HepG2 (cell line): ENCODE measurements around the gene SMOC1. TPM values are rescaled to one million over a fixed set of nuclear protein-coding genes. Genes with fewer than 3 reads are reported as not detected.

Source experiments
- ATAD3A ChIP-seq: sonication (generic); formaldehyde crosslinking; IDR thresholded peaks from 2 replicates; pipeline ENCODE4 v1.4.0; 2020; ENCODE audit warnings: missing genetic modification reagents
- ELF3 ChIP-seq: IDR thresholded peaks from 2 replicates; pipeline ENCODE4 v1.6.1; 2016; ENCODE audit warnings: missing genetic modification reagents, missing compliant biosample characterization
- ELF4 ChIP-seq: sonication (generic); formaldehyde crosslinking; IDR thresholded peaks from 2 replicates; pipeline ENCODE4 v1.5.0; 2020; ENCODE audit warnings: missing genetic modification reagents, mild to moderate bottlenecking, moderate library complexity, borderline replicate concordance
- ESRRA ChIP-seq: sonication (generic); formaldehyde crosslinking; IDR thresholded peaks from 2 replicates; pipeline ENCODE4 v1.5.1; 2020; ENCODE audit warnings: mild to moderate bottlenecking, low read depth, missing genetic modification reagents
- HDAC1 ChIP-seq: sonication (generic); formaldehyde crosslinking; IDR thresholded peaks from 2 replicates; pipeline ENCODE4 v1.5.1; 2020; ENCODE audit warnings: mild to moderate bottlenecking, missing genetic modification reagents
- KDM1A ChIP-seq: IDR thresholded peaks from 2 replicates; pipeline ENCODE4 v1.6.1; 2016; ENCODE audit warnings: missing compliant biosample characterization
- KLF9 ChIP-seq: IDR thresholded peaks from 2 replicates; pipeline ENCODE4 v1.6.1; 2016; ENCODE audit warnings: low read depth
- TBX3 ChIP-seq: fragments of 450-650 bp; IDR thresholded peaks from 2 replicates; pipeline ENCODE4 v1.6.1; 2017; ENCODE audit warnings: antibody characterized with exemption, mild to moderate bottlenecking, inconsistent platforms, borderline replicate concordance
- TMF1 ChIP-seq: sonication (generic); formaldehyde crosslinking; IDR thresholded peaks from 2 replicates; pipeline ENCODE4 v1.8.1; 2022; ENCODE audit warnings: low read depth, missing genetic modification reagents
- ZIK1 ChIP-seq: sonication (generic); formaldehyde crosslinking; IDR thresholded peaks from 2 replicates; pipeline ENCODE4 v1.5.0; 2020; ENCODE audit warnings: mild to moderate bottlenecking, low read depth, missing genetic modification reagents, borderline replicate concordance
- ZNF619 ChIP-seq: sonication (generic); formaldehyde crosslinking; IDR thresholded peaks from 2 replicates; pipeline ENCODE4 v1.4.0; 2020; ENCODE audit warnings: mild to moderate bottlenecking, missing genetic modification reagents
- polyA plus RNA-seq, 8 experiments: library from polyadenylated mRNA; depleted of rRNA in 3 of 8; stranded (reverse) in 7 of 8; unstranded in 1 of 8; fragments of >200 nt; fragmentation: Illumina TruSeq in 4 of 8; extraction: Trizol in 4 of 8; gene quantifications; 2 replicates each; pipeline versions ENCODE4 v1.2.1 to v1.2.3, GENCODE V29; 2011 to 2016; ENCODE audit warnings: low read depth in 4 of 8, missing spikeins in 1 of 8, mixed read lengths in 1 of 8; ENCODE audit not compliant: insufficient read depth in 1 of 8
- total RNA-seq, 5 experiments: library from RNA; depleted of rRNA; stranded (reverse); fragments of >200 nt; fragmentation: Illumina TruSeq; extraction: Trizol; gene quantifications; 2 replicates each; pipeline ENCODE4 v1.2.3, GENCODE V29; 2016; ENCODE audit warnings: low read depth in 1 of 5
- TF ChIP-seq, protein P1 (sequence below): sonication (generic); formaldehyde crosslinking; IDR thresholded peaks from 2 replicates; pipeline ENCODE4 v1.4.0; 2020; ENCODE audit warnings: missing genetic modification reagents
- TF ChIP-seq, protein P2 (sequence below): IDR thresholded peaks from 2 replicates; pipeline ENCODE4 v1.6.1; 2016
- TF ChIP-seq, protein P3 (sequence below): IDR thresholded peaks from 2 replicates; pipeline ENCODE4 v1.4.0; 2020; ENCODE audit warnings: mild to moderate bottlenecking, missing genetic modification reagents
- TF ChIP-seq, protein P4 (sequence below): sonication (generic); formaldehyde crosslinking; IDR thresholded peaks from 2 replicates; pipeline ENCODE4 v1.4.0; 2020; ENCODE audit warnings: mild to moderate bottlenecking, missing genetic modification reagents
- TF ChIP-seq, protein P5 (sequence below): sonication (generic); formaldehyde crosslinking; IDR thresholded peaks from 2 replicates; pipeline ENCODE4 v1.8.0; 2022; ENCODE audit warnings: low read depth, missing genetic modification reagents
- TF ChIP-seq, protein P6 (sequence below): sonication (generic); formaldehyde crosslinking; IDR thresholded peaks from 2 replicates; pipeline ENCODE4 v1.4.0; 2020; ENCODE audit warnings: missing genetic modification reagents

The SMOC1 gene
- total and polyA plus RNA-seq, 2 of the 13 experiments (the other 11 are each of a cell fraction or from before 2014, with no cell fraction given), result 17.8 to 35.6 TPM

DNA sequence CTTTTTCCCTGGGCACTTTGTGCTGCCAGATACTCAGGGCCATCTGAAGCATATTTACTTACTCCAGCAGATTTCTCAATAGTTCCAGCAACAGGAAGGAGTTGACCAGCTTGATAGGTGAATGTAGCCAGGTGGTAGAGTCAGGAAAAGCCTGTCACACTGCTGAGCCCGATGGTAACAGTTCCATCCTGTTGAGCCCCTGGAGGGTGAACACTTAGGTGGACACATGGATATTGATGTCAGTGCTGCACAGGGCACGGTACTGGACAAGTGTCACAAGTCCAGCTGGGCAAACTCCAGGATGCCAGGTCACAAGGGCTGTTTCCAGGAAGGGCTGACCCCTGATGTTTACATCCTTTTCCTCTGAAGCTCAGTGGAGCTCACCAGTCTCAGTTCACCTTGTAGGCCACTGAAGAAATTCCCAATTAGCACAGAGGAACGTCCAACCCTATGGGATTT lies 2.3 kb upstream of the SMOC1 start (continued):
- TF ChIP-seq ESRRA (CRISPR knock-in tag) (peak; percentile 71; the same call in 1 of the 2 replicates), TBX3 (no peak), KLF9 (CRISPR knock-in tag) (no peak), ATAD3A (CRISPR knock-in tag) (no peak), ELF4 (CRISPR knock-in tag) (no peak), KDM1A (CRISPR knock-in tag) (peak; percentile 41; the same call in 1 of the 2 replicates), HDAC1 (CRISPR knock-in tag) (peak; percentile 65), ZIK1 (0 out of 2 replicates have a peak, but pooled peaks have one; percentile 74), ZNF619 (0 out of 2 replicates have a peak, but pooled peaks have one; percentile 74), ELF3 (CRISPR knock-in tag) (peak; percentile 81), TMF1 (no peak)
- TF ChIP-seq, protein P1, sequence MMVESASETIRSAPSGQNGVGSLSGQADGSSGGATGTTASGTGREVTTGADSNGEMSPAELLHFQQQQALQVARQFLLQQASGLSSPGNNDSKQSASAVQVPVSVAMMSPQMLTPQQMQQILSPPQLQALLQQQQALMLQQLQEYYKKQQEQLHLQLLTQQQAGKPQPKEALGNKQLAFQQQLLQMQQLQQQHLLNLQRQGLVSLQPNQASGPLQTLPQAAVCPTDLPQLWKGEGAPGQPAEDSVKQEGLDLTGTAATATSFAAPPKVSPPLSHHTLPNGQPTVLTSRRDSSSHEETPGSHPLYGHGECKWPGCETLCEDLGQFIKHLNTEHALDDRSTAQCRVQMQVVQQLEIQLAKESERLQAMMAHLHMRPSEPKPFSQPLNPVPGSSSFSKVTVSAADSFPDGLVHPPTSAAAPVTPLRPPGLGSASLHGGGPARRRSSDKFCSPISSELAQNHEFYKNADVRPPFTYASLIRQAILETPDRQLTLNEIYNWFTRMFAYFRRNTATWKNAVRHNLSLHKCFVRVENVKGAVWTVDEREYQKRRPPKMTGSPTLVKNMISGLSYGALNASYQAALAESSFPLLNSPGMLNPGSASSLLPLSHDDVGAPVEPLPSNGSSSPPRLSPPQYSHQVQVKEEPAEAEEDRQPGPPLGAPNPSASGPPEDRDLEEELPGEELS (CRISPR knock-in tag), result no peak; the same call in none of the 2 replicates
- TF ChIP-seq, protein P2, sequence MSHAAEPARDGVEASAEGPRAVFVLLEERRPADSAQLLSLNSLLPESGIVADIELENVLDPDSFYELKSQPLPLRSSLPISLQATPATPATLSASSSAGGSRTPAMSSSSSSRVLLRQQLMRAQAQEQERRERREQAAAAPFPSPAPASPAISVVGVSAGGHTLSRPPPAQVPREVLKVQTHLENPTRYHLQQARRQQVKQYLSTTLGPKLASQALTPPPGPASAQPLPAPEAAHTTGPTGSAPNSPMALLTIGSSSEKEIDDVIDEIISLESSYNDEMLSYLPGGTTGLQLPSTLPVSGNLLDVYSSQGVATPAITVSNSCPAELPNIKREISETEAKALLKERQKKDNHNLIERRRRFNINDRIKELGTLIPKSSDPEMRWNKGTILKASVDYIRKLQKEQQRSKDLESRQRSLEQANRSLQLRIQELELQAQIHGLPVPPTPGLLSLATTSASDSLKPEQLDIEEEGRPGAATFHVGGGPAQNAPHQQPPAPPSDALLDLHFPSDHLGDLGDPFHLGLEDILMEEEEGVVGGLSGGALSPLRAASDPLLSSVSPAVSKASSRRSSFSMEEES (CRISPR knock-in tag), result peak; percentile 94
- TF ChIP-seq, protein P3, sequence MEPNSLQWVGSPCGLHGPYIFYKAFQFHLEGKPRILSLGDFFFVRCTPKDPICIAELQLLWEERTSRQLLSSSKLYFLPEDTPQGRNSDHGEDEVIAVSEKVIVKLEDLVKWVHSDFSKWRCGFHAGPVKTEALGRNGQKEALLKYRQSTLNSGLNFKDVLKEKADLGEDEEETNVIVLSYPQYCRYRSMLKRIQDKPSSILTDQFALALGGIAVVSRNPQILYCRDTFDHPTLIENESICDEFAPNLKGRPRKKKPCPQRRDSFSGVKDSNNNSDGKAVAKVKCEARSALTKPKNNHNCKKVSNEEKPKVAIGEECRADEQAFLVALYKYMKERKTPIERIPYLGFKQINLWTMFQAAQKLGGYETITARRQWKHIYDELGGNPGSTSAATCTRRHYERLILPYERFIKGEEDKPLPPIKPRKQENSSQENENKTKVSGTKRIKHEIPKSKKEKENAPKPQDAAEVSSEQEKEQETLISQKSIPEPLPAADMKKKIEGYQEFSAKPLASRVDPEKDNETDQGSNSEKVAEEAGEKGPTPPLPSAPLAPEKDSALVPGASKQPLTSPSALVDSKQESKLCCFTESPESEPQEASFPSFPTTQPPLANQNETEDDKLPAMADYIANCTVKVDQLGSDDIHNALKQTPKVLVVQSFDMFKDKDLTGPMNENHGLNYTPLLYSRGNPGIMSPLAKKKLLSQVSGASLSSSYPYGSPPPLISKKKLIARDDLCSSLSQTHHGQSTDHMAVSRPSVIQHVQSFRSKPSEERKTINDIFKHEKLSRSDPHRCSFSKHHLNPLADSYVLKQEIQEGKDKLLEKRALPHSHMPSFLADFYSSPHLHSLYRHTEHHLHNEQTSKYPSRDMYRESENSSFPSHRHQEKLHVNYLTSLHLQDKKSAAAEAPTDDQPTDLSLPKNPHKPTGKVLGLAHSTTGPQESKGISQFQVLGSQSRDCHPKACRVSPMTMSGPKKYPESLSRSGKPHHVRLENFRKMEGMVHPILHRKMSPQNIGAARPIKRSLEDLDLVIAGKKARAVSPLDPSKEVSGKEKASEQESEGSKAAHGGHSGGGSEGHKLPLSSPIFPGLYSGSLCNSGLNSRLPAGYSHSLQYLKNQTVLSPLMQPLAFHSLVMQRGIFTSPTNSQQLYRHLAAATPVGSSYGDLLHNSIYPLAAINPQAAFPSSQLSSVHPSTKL (CRISPR knock-in tag), result peak; percentile 90
- TF ChIP-seq, protein P4, sequence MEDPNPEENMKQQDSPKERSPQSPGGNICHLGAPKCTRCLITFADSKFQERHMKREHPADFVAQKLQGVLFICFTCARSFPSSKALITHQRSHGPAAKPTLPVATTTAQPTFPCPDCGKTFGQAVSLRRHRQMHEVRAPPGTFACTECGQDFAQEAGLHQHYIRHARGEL (CRISPR knock-in tag), result no peak
- TF ChIP-seq, protein P5, sequence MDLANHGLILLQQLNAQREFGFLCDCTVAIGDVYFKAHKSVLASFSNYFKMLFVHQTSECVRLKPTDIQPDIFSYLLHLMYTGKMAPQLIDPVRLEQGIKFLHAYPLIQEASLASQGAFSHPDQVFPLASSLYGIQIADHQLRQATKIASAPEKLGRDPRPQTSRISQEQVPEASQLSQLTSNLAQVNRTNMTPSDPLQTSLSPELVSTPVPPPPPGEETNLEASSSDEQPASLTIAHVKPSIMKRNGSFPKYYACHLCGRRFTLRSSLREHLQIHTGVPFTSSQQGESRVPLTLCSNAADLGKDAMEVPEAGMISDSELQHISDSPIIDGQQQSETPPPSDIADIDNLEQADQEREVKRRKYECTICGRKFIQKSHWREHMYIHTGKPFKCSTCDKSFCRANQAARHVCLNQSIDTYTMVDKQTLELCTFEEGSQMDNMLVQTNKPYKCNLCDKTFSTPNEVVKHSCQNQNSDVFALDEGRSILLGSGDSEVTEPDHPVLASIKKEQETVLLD, result no peak
- TF ChIP-seq, protein P6, sequence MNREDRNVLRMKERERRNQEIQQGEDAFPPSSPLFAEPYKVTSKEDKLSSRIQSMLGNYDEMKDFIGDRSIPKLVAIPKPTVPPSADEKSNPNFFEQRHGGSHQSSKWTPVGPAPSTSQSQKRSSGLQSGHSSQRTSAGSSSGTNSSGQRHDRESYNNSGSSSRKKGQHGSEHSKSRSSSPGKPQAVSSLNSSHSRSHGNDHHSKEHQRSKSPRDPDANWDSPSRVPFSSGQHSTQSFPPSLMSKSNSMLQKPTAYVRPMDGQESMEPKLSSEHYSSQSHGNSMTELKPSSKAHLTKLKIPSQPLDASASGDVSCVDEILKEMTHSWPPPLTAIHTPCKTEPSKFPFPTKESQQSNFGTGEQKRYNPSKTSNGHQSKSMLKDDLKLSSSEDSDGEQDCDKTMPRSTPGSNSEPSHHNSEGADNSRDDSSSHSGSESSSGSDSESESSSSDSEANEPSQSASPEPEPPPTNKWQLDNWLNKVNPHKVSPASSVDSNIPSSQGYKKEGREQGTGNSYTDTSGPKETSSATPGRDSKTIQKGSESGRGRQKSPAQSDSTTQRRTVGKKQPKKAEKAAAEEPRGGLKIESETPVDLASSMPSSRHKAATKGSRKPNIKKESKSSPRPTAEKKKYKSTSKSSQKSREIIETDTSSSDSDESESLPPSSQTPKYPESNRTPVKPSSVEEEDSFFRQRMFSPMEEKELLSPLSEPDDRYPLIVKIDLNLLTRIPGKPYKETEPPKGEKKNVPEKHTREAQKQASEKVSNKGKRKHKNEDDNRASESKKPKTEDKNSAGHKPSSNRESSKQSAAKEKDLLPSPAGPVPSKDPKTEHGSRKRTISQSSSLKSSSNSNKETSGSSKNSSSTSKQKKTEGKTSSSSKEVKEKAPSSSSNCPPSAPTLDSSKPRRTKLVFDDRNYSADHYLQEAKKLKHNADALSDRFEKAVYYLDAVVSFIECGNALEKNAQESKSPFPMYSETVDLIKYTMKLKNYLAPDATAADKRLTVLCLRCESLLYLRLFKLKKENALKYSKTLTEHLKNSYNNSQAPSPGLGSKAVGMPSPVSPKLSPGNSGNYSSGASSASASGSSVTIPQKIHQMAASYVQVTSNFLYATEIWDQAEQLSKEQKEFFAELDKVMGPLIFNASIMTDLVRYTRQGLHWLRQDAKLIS, result no peak
